Aortic smooth muscle cell (primary cell): ENCODE measurements around the gene SPARC. TPM values are rescaled to one million over a fixed set of nuclear protein-coding genes. Genes with fewer than 3 reads are reported as not detected.

Source experiments
- total RNA-seq: library from RNA; depleted of rRNA; stranded (reverse); fragments of >200 nt; gene quantifications from 2 replicates; pipeline ENCODE4 v1.2.3, GENCODE V29; 2014

Gene SPARC, protein sequence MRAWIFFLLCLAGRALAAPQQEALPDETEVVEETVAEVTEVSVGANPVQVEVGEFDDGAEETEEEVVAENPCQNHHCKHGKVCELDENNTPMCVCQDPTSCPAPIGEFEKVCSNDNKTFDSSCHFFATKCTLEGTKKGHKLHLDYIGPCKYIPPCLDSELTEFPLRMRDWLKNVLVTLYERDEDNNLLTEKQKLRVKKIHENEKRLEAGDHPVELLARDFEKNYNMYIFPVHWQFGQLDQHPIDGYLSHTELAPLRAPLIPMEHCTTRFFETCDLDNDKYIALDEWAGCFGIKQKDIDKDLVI
- 877 and 1,916 TPM in 2 replicates for total RNA-seq

DNA sequence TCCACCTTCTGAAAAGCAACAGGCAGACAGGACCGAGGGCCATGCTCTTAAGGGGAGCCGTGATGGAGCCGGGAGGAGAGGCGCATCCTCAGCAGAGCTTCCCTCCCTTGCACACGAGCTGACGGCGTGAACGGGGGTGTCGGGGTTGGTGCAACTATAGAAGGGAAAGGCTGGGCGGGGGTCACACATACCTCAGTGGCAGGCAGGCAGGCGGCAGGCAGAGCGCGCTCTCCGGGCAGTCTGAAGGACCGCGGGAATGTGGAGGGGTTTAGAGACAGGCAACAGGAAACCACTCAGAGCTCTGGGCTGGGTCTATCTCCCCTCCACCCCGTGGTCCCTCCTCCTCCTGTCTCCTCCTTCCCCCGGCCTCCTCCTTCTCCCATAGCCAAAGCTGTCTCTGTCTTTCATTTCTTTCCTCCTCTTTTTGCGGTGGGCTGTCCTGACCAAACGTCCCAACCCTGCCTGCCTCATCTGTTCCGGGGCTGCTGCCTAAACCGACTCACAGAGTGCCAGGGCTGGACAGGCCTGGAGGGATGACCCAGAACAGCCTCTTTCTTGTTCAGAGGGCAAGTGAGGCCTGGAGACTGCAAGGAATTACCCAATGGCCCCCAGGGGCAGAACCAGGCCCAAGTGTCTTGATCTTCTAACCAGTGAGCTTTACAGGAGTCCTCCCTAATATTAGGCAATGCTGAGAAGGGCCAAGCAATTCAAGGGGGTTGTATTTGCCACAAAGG, at the start of gene SPARC:
TSS of gene SPARC (minus strand) at position 242 of the 734 bp plus-strand sequence. CDS start 10,727 bp downstream, outside the sequence.

Other genes starting within 250 kb of the SPARC start
- 7.0 and 8.1 TPM in 2 replicates for gene SLC36A1, start 239.3 kb downstream of the SPARC start, total RNA-seq
- gene FAT2, start 95.6 kb downstream of the SPARC start, total RNA-seq: under 0.01 and 0.13 TPM in 2 replicates
- gene ATOX1, start 71.7 kb upstream of the SPARC start, total RNA-seq: 94.9 and 106 TPM in 2 replicates
- gene G3BP1, start 85.0 kb upstream of the SPARC start, total RNA-seq: 151 and 166 TPM in 2 replicates
- not detected in 2 replicates for gene GLRA1, start 237.9 kb upstream of the SPARC start, total RNA-seq